Measurements from ENCODE around the gene AKAP17A.

The AKAP17A gene

DNA sequence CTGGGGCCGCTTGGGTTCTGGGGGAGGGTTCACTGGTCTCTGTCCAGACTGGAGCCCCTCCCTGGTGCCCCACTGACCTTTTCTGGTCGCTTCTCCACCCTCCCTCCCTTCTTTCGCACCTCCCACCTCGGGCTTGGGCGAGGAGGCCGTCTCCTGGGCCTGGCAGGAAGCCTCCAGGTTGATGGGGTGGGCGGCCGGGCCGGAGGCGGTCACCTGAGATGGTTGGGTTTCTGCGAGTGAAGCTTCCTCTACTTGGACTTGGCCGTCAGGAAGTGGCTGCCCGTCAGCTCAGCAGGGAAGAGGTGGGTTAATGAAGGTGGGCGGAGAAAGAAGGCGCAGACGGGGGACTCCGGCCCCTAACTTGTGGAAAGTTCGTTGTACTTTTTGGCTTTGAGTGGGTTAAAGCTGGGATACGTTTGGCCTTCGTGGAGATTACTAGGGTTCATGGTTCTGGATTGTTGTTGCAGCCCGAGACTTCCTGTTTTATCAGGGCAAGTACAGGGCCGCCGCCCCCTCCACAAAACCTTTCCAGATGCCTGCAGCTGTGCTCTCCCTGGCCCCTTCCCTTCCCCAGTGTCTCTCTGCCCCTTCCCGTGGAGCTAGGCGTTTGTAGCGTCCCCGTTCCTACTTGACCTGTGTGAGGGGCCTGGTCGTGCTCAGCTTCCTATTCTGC, 1.2 kb downstream of the AKAP17A start:
- Histone ChIP-seq H3K36me3 (peaks cover 37% of the 10 kb centered on the region), H3K4me3 (ENCODE audit: low read depth, low read length) (peak overlapping the region; percentile 94), H3K9me3 (ENCODE audit: severe bottlenecking) (no peaks in the 10 kb centered on the region), H3K27me3 (ENCODE audit: insufficient read depth, low read depth, severe bottlenecking) (no peaks in the 10 kb centered on the region), H3K27ac (peak overlapping the region; percentile 73)
- TF ChIP-seq, protein P1, sequence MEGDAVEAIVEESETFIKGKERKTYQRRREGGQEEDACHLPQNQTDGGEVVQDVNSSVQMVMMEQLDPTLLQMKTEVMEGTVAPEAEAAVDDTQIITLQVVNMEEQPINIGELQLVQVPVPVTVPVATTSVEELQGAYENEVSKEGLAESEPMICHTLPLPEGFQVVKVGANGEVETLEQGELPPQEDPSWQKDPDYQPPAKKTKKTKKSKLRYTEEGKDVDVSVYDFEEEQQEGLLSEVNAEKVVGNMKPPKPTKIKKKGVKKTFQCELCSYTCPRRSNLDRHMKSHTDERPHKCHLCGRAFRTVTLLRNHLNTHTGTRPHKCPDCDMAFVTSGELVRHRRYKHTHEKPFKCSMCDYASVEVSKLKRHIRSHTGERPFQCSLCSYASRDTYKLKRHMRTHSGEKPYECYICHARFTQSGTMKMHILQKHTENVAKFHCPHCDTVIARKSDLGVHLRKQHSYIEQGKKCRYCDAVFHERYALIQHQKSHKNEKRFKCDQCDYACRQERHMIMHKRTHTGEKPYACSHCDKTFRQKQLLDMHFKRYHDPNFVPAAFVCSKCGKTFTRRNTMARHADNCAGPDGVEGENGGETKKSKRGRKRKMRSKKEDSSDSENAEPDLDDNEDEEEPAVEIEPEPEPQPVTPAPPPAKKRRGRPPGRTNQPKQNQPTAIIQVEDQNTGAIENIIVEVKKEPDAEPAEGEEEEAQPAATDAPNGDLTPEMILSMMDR (IDR thresholded peaks at IDR 0.05; ENCODE audit: low read depth, low read length): no peak
- no peak for DNase-seq

DNA sequence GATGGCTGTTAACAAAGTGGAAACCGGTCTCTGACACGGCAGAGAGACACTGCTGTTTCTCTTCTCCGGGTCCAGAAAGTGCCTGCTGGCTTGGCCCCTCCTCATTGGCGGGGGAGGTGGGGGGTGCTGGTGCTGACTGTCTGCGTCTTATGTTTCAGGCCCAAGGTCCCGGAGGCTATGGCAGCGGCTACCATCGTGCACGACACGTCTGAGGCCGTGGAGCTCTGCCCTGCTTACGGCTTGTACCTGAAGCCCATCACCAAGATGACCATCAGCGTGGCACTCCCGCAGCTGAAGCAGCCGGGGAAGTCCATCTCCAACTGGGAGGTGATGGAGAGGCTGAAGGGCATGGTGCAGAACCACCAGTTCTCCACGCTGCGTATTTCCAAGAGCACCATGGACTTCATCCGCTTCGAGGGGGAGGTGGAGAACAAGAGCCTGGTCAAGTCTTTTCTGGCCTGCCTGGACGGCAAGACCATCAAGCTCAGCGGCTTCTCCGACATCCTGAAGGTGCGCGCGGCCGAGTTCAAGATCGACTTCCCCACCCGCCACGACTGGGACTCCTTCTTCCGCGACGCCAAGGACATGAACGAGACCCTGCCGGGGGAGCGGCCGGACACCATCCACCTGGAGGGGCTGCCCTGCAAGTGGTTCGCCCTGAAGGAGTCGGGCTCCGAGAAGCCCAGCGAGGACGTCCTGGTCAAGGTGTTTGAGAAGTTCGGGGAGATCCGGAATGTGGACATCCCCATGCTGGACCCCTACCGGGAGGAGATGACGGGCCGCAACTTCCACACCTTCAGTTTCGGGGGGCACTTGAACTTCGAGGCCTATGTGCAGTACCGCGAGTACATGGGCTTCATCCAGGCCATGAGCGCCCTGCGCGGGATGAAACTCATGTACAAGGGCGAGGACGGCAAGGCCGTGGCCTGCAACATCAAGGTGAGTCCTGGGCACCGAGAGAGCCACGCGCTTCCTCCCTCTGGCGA, 2.2 kb downstream of the AKAP17A start:
- DNase-seq: no peak
- TF ChIP-seq, protein P1 (IDR thresholded peaks at IDR 0.05; ENCODE audit: low read depth, low read length): no peak
- H3K27me3 ChIP-seq (ENCODE audit: insufficient read depth, low read depth, severe bottlenecking): no peaks in the 10 kb centered on the region
- no peak overlapping the region for H3K27ac ChIP-seq
- peaks cover 47% of the 10 kb centered on the region for H3K36me3 ChIP-seq
- no peaks in the 10 kb centered on the region for H3K9me3 ChIP-seq (ENCODE audit: severe bottlenecking)
- H3K4me3 ChIP-seq (ENCODE audit: low read depth, low read length): no peak overlapping the region

DNA sequence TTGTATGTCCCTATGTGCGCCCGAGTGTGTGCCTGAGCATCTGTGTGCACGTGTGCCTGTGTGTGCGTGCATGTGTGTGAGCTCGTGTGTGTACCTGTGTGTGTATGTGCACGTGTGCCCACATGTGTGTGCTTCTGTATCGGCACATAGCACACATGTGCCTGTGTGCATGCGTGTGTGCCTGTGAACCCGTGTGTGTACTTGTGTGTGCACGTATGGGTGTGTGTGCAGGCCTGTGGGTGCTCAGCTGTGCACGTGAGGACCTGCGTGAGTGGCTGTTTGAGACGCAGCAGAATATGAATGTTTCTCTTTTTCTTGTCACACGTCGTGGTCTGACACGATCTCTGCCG, 4.3 kb downstream of the AKAP17A start:
- peaks cover 68% of the 10 kb centered on the region for H3K36me3 ChIP-seq
- TF ChIP-seq, protein P1 (IDR thresholded peaks at IDR 0.05; ENCODE audit: low read depth, low read length): no peak
- H3K9me3 ChIP-seq (ENCODE audit: severe bottlenecking): no peaks in the 10 kb centered on the region
- H3K27ac ChIP-seq: no peak overlapping the region
- H3K27me3 ChIP-seq (ENCODE audit: insufficient read depth, low read depth, severe bottlenecking): no peaks in the 10 kb centered on the region
- H3K4me3 ChIP-seq (ENCODE audit: low read depth, low read length): no peak overlapping the region
- no peak for DNase-seq

DNA sequence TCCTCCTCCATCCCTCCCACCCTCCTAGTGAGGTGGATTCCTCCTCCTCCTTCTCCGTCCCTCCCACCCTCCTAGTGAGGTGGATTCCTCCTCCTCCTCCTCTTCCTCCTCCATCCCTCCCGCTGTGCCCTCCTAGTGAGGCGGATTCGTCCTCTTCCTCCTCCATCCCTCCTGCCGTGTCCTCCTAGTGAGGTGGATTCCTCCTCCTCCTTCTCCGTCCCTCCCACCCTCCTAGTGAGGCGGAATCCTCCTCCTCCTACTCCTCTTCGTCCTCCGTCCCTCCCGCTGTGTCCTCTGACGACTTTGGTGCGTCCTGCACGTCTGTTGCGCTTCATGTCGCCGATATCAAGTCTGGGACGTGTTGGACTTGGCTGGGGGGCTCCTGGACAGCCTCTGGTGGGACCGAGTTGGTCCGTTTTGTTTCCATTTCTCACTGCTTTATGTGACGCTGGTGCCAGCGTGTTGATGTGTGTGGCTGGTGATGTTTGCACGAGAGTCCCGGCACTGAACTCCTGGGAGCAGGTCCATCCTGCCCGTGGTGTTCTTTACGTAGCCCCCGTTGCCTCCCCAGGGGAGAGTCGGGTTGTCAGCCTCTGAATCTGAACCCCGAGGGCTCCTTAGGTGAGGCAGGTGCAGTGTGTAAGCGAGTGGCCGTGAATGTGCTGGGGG, 5.4 kb downstream of the AKAP17A start:
- H3K9me3 ChIP-seq (ENCODE audit: severe bottlenecking): no peaks in the 10 kb centered on the region
- TF ChIP-seq, protein P1 (IDR thresholded peaks at IDR 0.05; ENCODE audit: low read depth, low read length): no peak
- H3K36me3 ChIP-seq: peaks cover 79% of the 10 kb centered on the region
- H3K27me3 ChIP-seq (ENCODE audit: insufficient read depth, low read depth, severe bottlenecking): no peaks in the 10 kb centered on the region
- H3K4me3 ChIP-seq (ENCODE audit: low read depth, low read length): no peak overlapping the region
- DNase-seq: no peak
- H3K27ac ChIP-seq: no peak overlapping the region

DNA sequence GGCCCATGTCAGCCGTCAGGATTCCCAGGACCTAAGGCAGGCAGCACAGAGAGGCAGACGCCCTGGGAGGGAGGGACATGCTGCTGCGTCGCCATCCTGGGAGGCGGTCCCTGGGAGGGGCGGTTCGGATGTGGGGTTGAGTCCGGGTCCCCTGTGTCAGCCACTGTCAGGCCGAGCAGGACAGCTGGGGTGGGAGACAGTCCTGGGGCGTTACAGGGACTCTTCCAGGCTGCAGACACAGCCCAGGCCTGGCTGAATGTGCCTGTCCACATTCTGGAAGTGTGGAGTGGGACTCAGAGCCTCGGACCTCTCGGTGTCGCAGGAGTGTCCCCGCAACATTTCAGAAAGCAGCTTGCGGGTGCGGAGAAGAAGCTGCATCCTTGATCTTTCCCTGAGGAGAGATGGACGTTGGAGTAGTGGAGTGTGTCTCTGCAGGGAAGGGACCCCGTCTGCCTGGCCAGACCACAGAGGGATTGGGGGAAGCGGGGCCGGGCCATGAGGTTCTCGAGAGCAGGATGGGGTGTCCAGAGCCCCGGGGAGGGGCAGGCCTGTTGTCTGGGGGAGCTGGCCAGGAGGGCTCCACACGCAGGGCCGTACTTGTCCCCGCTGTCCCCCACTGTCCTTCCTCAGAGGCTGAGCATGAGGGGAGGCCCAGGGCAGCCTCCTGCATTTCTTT, 6.1 kb downstream of the AKAP17A start:
- Histone ChIP-seq H3K4me3 (ENCODE audit: low read depth, low read length) (no peak overlapping the region), H3K27ac (no peak overlapping the region)
- DNase-seq: no peak

More for the DNA sequence above, 6.1 kb downstream of the AKAP17A start:
- TF ChIP-seq, protein P1 (IDR thresholded peaks at IDR 0.05; ENCODE audit: low read depth, low read length): no peak
- no peaks in the 10 kb centered on the region for H3K27me3 ChIP-seq (ENCODE audit: insufficient read depth, low read depth, severe bottlenecking)
- H3K9me3 ChIP-seq (ENCODE audit: severe bottlenecking): no peaks in the 10 kb centered on the region
- peaks cover 86% of the 10 kb centered on the region for H3K36me3 ChIP-seq

All from WERI-Rb-1 (cell line).